ENCODE data around the gene AHI1. TPM values are rescaled to one million over a fixed set of nuclear protein-coding genes. Genes with fewer than 3 reads are reported as not detected.

AHI1 gene
- total and polyA plus RNA-seq, 2 donors (not counting 1 experiment from before 2014, with no cell fraction given) = 14.2 to 22.8 TPM

DNA sequence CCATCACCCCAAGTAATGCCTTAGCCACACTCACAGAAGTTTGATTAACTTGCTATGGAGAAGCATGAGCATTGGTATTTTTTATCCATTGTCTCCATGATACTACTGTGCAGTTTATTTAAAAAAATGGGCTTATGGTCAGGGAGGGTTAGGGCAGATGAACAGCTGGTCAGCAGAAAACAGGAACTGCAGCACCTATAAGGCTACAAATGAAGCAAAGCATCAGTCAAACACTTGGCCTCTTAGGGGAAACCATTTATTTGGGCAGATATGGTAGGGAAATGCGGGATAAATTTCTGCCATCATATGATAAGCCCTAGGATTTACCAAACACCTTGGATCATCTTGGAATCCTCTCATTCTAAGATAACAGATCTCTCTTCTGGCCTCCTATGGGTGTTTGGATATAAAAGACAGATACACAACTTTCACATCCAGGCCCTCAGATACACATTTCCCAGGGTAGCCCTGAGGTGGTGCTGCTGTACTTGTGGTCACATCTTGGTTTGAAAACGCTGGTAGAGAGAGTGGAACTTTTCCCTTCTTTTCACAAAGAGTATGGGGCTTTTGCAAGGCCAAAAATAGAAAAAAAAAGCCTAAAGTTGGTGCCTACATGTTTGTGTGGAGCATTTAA, 42.8 kb upstream of the AHI1 start:
- Histone ChIP-seq H3K36me3 (ENCODE audit: control insufficient read depth, insufficient read depth, low read length) (no peaks in the 10 kb centered on the region), H4K20me1 (ENCODE audit: control insufficient read depth, extremely low read depth, insufficient read depth, low read length) (no peaks in the 10 kb centered on the region), H2AFZ (ENCODE audit: low read length) (no peak overlapping the region), H3K9me3 (ENCODE audit: control insufficient read depth, insufficient read depth, low read depth, low read length) (no peaks in the 10 kb centered on the region), H3K9ac (ENCODE audit: insufficient read depth, low read length) (no peak overlapping the region), H3K79me2 (ENCODE audit: control insufficient read depth, insufficient read depth, low read length) (no peaks in the 10 kb centered on the region), H3K27ac (ENCODE audit: insufficient read depth, low read length) (no peak overlapping the region), H3K27me3 (ENCODE audit: control insufficient read depth, insufficient read depth, low read length) (no peaks in the 10 kb centered on the region), H3K4me3 (replicated peaks in 1 of 4; ENCODE audit: control extremely low read depth in 1 of 4, insufficient read depth in 1 of 4, low read depth in 3 of 4, low read length in 4 of 4) (no peak overlapping the region), H3K4me1 (ENCODE audit: control insufficient read depth, extremely low read depth, insufficient read depth, low read length) (peaks cover 7% of the 10 kb centered on the region), H3K4me2 (ENCODE audit: extremely low read depth, insufficient read depth, low read length) (no peak overlapping the region)
- TF ChIP-seq, protein P1, sequence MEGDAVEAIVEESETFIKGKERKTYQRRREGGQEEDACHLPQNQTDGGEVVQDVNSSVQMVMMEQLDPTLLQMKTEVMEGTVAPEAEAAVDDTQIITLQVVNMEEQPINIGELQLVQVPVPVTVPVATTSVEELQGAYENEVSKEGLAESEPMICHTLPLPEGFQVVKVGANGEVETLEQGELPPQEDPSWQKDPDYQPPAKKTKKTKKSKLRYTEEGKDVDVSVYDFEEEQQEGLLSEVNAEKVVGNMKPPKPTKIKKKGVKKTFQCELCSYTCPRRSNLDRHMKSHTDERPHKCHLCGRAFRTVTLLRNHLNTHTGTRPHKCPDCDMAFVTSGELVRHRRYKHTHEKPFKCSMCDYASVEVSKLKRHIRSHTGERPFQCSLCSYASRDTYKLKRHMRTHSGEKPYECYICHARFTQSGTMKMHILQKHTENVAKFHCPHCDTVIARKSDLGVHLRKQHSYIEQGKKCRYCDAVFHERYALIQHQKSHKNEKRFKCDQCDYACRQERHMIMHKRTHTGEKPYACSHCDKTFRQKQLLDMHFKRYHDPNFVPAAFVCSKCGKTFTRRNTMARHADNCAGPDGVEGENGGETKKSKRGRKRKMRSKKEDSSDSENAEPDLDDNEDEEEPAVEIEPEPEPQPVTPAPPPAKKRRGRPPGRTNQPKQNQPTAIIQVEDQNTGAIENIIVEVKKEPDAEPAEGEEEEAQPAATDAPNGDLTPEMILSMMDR (conservative IDR thresholded peaks at IDR 0.05 in 1 of 2, IDR thresholded peaks at IDR 0.05 in 1 of 2; ENCODE audit: low read depth in 1 of 2, low read length in 2 of 2) = peak; percentile 54 to 60
- TF ChIP-seq EZH2 (IDR thresholded peaks at IDR 0.05; ENCODE audit: low read length, missing control alignments) = no peak
- peak; percentile 49 to 68 for DNase-seq (ENCODE audit: low read depth in 2 of 2)

DNA sequence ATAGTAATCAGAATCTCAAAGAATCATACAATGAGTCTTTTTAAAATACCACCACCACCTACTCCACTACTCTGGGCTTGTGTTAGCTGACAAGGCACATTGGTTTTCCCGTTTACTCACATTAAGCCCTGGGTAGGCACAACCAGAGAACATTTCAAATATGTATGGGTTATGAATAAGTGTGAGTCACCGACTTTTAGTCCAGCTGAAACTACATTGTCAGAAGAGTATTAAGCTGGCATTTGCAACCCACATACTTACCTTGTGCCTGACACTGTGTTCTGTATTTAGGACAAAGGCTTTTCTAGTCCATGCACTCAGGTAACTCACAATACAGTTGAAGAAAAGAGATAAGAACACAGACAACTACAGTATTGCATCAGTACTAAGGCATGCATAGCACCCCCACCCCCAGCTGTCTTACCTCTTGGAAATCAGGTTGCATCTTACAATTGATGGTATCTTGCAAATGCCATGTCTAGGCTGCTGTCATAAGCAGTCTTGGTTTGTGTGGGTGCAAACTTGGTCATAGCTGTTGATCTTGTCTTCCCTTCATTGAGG, 40.3 kb upstream of the AHI1 start:
- H3K27ac ChIP-seq (ENCODE audit: insufficient read depth, low read length) = no peak overlapping the region
- TF ChIP-seq, protein P1 (conservative IDR thresholded peaks at IDR 0.05 in 1 of 2, IDR thresholded peaks at IDR 0.05 in 1 of 2; ENCODE audit: low read depth in 1 of 2, low read length in 2 of 2) = no peak
- no peak for TF ChIP-seq EZH2 (IDR thresholded peaks at IDR 0.05; ENCODE audit: low read length, missing control alignments)
- H3K36me3 ChIP-seq (ENCODE audit: control insufficient read depth, insufficient read depth, low read length) = no peaks in the 10 kb centered on the region
- peak; percentile 83 to 93 for DNase-seq (ENCODE audit: low read depth in 2 of 2)
- H3K4me1 ChIP-seq (ENCODE audit: control insufficient read depth, extremely low read depth, insufficient read depth, low read length) = peaks cover 7% of the 10 kb centered on the region
- no peak overlapping the region for H3K4me3 ChIP-seq (replicated peaks in 1 of 4; ENCODE audit: control extremely low read depth in 1 of 4, insufficient read depth in 1 of 4, low read depth in 3 of 4, low read length in 4 of 4)
- H4K20me1 ChIP-seq (ENCODE audit: control insufficient read depth, extremely low read depth, insufficient read depth, low read length) = no peaks in the 10 kb centered on the region
- no peak overlapping the region for H3K9ac ChIP-seq (ENCODE audit: insufficient read depth, low read length)
- H3K9me3 ChIP-seq (ENCODE audit: control insufficient read depth, insufficient read depth, low read depth, low read length) = no peaks in the 10 kb centered on the region
- no peak overlapping the region for H2AFZ ChIP-seq (ENCODE audit: low read length)
- H3K27me3 ChIP-seq (ENCODE audit: control insufficient read depth, insufficient read depth, low read length) = no peaks in the 10 kb centered on the region
- H3K4me2 ChIP-seq (ENCODE audit: extremely low read depth, insufficient read depth, low read length) = peak overlapping the region; percentile 3
- H3K79me2 ChIP-seq (ENCODE audit: control insufficient read depth, insufficient read depth, low read length) = no peaks in the 10 kb centered on the region

DNA sequence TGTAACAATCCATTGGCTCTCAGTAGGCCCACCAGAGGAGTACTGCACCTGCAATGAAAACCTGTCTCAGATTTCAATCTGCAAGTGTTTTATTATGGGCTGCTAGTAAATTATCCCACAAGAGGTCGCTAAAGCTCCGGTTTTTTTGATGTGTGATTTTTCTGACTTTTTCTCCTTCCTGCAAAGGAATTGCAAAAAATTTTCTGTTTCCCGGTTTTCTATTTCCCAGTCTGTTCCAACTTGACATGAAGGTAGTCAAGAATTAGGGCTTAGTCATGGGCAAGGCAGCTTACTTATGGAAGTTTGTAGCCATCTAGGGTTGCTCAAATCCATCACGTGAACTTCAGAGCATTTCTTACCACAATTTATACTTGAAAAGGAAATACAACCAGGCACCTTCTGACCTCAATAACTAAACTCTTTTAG, 38.5 kb upstream of the AHI1 start:
- H3K4me2 ChIP-seq (ENCODE audit: extremely low read depth, insufficient read depth, low read length) = peak overlapping the region; percentile 63
- DNase-seq (ENCODE audit: low read depth in 2 of 2) = peak; percentile 93 to 98
- H3K36me3 ChIP-seq (ENCODE audit: control insufficient read depth, insufficient read depth, low read length) = no peaks in the 10 kb centered on the region
- H3K27me3 ChIP-seq (ENCODE audit: control insufficient read depth, insufficient read depth, low read length) = no peaks in the 10 kb centered on the region
- no peaks in the 10 kb centered on the region for H3K9me3 ChIP-seq (ENCODE audit: control insufficient read depth, insufficient read depth, low read depth, low read length)
- H3K79me2 ChIP-seq (ENCODE audit: control insufficient read depth, insufficient read depth, low read length) = no peaks in the 10 kb centered on the region
- peaks cover 7% of the 10 kb centered on the region for H3K4me1 ChIP-seq (ENCODE audit: control insufficient read depth, extremely low read depth, insufficient read depth, low read length)
- H2AFZ ChIP-seq (ENCODE audit: low read length) = peak overlapping the region; percentile 4
- H3K27ac ChIP-seq (ENCODE audit: insufficient read depth, low read length) = peak overlapping the region; percentile 32
- no peak overlapping the region for H3K4me3 ChIP-seq (replicated peaks in 1 of 4; ENCODE audit: control extremely low read depth in 1 of 4, insufficient read depth in 1 of 4, low read depth in 3 of 4, low read length in 4 of 4)
- no peaks in the 10 kb centered on the region for H4K20me1 ChIP-seq (ENCODE audit: control insufficient read depth, extremely low read depth, insufficient read depth, low read length)
- TF ChIP-seq, protein P1 (conservative IDR thresholded peaks at IDR 0.05 in 1 of 2, IDR thresholded peaks at IDR 0.05 in 1 of 2; ENCODE audit: low read depth in 1 of 2, low read length in 2 of 2) = peak; percentile 63 to 67
- TF ChIP-seq EZH2 (IDR thresholded peaks at IDR 0.05; ENCODE audit: low read length, missing control alignments) = no peak
- no peak overlapping the region for H3K9ac ChIP-seq (ENCODE audit: insufficient read depth, low read length)
